Activated T-cell treated with anti-CD3 and anti-CD28 coated beads, Interleukin-2, amount 50 U/mL, for 4 hours (primary cell): ENCODE data around the gene GPR156. TPM values are rescaled to one million over a fixed set of nuclear protein-coding genes. Genes with fewer than 3 reads are reported as not detected.
A peak's percentile ranks its signal among the peaks of the same experiment; 100 is the strongest.

Experiments used
- ATAC-seq, 2 donors: fragments of 200-7000 bp; cut with Tn5 transposase; one replicate each; pipeline ENCODE4 v1.10.0; 2021
- DNase-seq: peaks from one replicate; pipeline ENCODE4 v3.0.0-alpha.2; 2020
- H3K27me3 Mint-ChIP-seq: one replicate; pipeline ENCODE4 v1.8.0; 2021; ENCODE audit warnings: low read depth, mixed read lengths
- H3K36me3 Mint-ChIP-seq: one replicate; pipeline ENCODE4 v1.8.0; 2022; ENCODE audit warnings: mixed read lengths; ENCODE audit not compliant: insufficient read depth
- H3K4me1 Mint-ChIP-seq: one replicate; pipeline ENCODE4 v1.8.0; 2021; ENCODE audit warnings: low read depth, mixed read lengths
- H3K4me3 Mint-ChIP-seq: one replicate; pipeline ENCODE4 v1.8.0; 2021; ENCODE audit warnings: mild to moderate bottlenecking, moderate library complexity, mixed read lengths
- H3K9me3 Mint-ChIP-seq: one replicate; pipeline ENCODE4 v1.8.0; 2021; ENCODE audit warnings: mixed read lengths
- total RNA-seq, 3 donors: library from RNA; stranded (reverse); gene quantifications; one replicate each; pipeline ENCODE4 v1.2.1, GENCODE V29; 2021

Gene GPR156
- total RNA-seq, 3 donors from 2014 or later, result 0.10 to 0.38 (median 0.16) TPM

DNA sequence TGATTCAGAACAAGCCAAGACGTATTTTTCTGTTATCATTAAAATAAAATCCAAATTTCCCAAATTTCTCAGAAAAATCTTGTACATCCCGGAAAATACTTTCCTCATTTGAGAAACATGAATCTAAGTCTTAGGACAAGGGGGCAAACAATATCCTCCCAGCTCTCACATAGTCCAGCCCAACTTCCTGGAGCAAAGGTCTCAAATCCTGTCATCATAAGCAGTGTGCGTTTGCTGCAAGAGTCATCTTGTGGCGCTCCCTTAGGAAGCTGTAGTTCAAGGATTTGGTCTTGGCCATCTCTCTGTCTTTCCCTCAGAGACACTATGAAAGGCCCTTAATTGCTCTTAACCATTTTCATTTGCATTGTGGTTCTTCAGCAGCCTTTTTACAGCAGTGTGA lies 133.2 kb downstream of the GPR156 start:
- H3K36me3 Mint-ChIP-seq, result peaks cover 7% of the 10 kb centered on the region
- no peak for ATAC-seq
- DNase-seq, result no peak
- peaks cover 7% of the 10 kb centered on the region for H3K4me1 Mint-ChIP-seq
- H3K27me3 Mint-ChIP-seq, result peaks cover 2% of the 10 kb centered on the region
- H3K9me3 Mint-ChIP-seq, result peaks cover 17% of the 10 kb centered on the region
- no peak overlapping the region for H3K4me3 Mint-ChIP-seq

- H3K27me3 Mint-ChIP-seq, result peaks cover 2% of the 10 kb centered on the region
- H3K4me3 Mint-ChIP-seq, result no peak overlapping the region
- ATAC-seq (no peak), DNase-seq (no peak)
- H3K9me3 Mint-ChIP-seq, result no peaks in the 10 kb centered on the region
- H3K36me3 Mint-ChIP-seq, result no peaks in the 10 kb centered on the region
- H3K4me1 Mint-ChIP-seq, result peaks cover 14% of the 10 kb centered on the region
Observed at GRCh38 chr3:120148187-120148949, 136.7 kb downstream of the GPR156 start.

GRCh38 chr3:120147072-120147871 lies 137.8 kb downstream of the GPR156 start:
- no peaks in the 10 kb centered on the region for H3K27me3 Mint-ChIP-seq
- peaks cover 14% of the 10 kb centered on the region for H3K4me1 Mint-ChIP-seq
- no peaks in the 10 kb centered on the region for H3K9me3 Mint-ChIP-seq
- ATAC-seq (peak in 1 of 2 donors; percentile 46), DNase-seq (peak; percentile 44)
- H3K4me3 Mint-ChIP-seq, result no peak overlapping the region
- H3K36me3 Mint-ChIP-seq, result no peaks in the 10 kb centered on the region

GRCh38 chr3:120145542-120146285 lies 139.3 kb downstream of the GPR156 start:
- no peaks in the 10 kb centered on the region for H3K36me3 Mint-ChIP-seq
- peak; percentile 93 to 95 for ATAC-seq
- DNase-seq, result no peak
- H3K4me1 Mint-ChIP-seq, result peaks cover 14% of the 10 kb centered on the region
- H3K4me3 Mint-ChIP-seq, result no peak overlapping the region
- no peaks in the 10 kb centered on the region for H3K9me3 Mint-ChIP-seq
- H3K27me3 Mint-ChIP-seq, result no peaks in the 10 kb centered on the region

DNA sequence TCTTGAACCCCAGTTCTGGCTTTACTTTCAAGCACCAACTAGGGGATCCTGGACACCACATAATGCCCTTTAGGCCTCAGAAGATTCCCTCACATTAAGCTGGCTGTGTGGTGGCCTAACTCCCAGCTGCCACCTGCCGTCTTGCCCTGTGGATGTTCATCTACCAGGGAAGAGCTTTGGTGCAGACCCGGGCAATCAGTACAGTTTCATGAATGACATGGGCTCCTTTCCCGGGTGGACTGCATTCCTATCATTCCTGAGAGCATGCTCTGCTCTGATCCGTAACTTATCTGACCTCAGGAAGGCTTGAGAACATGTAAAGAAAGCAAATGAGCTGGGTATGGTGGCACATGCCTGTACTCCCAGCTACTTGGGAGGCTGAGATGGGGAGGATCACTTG lies 140.8 kb downstream of the GPR156 start:
- ATAC-seq (no peak), DNase-seq (no peak)
- peaks cover 14% of the 10 kb centered on the region for H3K4me1 Mint-ChIP-seq
- H3K9me3 Mint-ChIP-seq, result no peaks in the 10 kb centered on the region
- H3K36me3 Mint-ChIP-seq, result no peaks in the 10 kb centered on the region
- no peak overlapping the region for H3K4me3 Mint-ChIP-seq
- no peaks in the 10 kb centered on the region for H3K27me3 Mint-ChIP-seq

GRCh38 chr3:120143676-120144075 lies 141.3 kb downstream of the GPR156 start:
- Mint-ChIP-seq H3K9me3 (no peaks in the 10 kb centered on the region), H3K4me3 (no peak overlapping the region), H3K36me3 (no peaks in the 10 kb centered on the region), H3K4me1 (peaks cover 14% of the 10 kb centered on the region), H3K27me3 (no peaks in the 10 kb centered on the region)
- DNase-seq (no peak), ATAC-seq (no peak)

DNA sequence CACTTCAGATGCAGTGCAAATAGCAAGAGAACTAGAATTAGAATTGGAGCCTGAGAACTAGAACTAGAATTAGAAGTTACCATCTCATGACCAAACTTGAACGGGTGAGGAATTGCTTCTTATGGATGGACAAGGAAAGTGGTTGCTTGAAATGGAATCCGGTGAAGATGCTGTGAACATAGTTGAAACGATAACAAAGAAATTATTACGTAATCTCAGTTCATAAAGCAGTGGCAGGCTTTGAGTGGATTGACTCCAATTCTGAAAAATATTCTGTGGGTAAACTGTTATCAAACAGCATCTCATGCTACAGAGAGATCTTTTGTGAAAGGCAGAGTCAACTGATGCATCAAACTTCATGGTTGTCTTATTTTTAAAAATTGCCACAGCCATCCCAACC lies 142.8 kb downstream of the GPR156 start:
- DNase-seq (no peak), ATAC-seq (no peak)
- Mint-ChIP-seq H3K4me3 (no peak overlapping the region), H3K27me3 (no peaks in the 10 kb centered on the region), H3K4me1 (peaks cover 10% of the 10 kb centered on the region), H3K9me3 (no peaks in the 10 kb centered on the region), H3K36me3 (no peaks in the 10 kb centered on the region)

GRCh38 chr3:120140098-120140742 lies 144.8 kb downstream of the GPR156 start:
- DNase-seq (no peak), ATAC-seq (no peak)
- H3K4me1 Mint-ChIP-seq, result peaks cover under 1% of the 10 kb centered on the region
- H3K27me3 Mint-ChIP-seq, result no peaks in the 10 kb centered on the region
- no peak overlapping the region for H3K4me3 Mint-ChIP-seq
- no peaks in the 10 kb centered on the region for H3K9me3 Mint-ChIP-seq
- H3K36me3 Mint-ChIP-seq, result no peaks in the 10 kb centered on the region

GRCh38 chr3:120139140-120139539 lies 145.9 kb downstream of the GPR156 start:
- Mint-ChIP-seq H3K4me3 (no peak overlapping the region), H3K9me3 (no peaks in the 10 kb centered on the region), H3K4me1 (no peaks in the 10 kb centered on the region), H3K36me3 (no peaks in the 10 kb centered on the region), H3K27me3 (no peaks in the 10 kb centered on the region)
- DNase-seq (no peak), ATAC-seq (no peak)

- Mint-ChIP-seq H3K36me3 (no peaks in the 10 kb centered on the region), H3K4me1 (no peaks in the 10 kb centered on the region), H3K27me3 (no peaks in the 10 kb centered on the region), H3K4me3 (no peak overlapping the region), H3K9me3 (no peaks in the 10 kb centered on the region)
- no peak for ATAC-seq
- no peak for DNase-seq
Observed at GRCh38 chr3:120137548-120137947, 147.5 kb downstream of the GPR156 start.

DNA sequence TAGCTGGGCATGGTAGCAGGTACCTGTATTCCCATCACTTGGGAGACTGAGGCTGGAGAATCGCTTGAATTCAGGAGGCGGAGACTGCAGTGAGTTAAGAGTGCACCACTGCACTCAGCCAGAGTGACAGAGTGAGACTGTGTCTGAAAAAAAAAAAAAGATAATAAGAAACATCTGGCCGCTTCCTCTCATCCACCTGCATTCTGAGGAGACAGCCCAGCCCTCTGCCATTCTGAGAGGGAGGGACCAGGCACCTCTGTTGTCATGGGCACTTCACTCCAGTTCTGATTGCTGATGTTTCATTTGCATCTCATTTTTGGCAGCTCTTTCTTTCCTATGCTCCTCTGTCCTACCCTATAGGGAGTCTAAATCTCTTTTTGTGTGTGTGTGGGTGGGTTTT lies 154.4 kb downstream of the GPR156 start:
- H3K4me1 Mint-ChIP-seq, result no peaks in the 10 kb centered on the region
- H3K36me3 Mint-ChIP-seq, result no peaks in the 10 kb centered on the region
- ATAC-seq, result no peak
- no peaks in the 10 kb centered on the region for H3K27me3 Mint-ChIP-seq
- H3K4me3 Mint-ChIP-seq, result no peak overlapping the region
- DNase-seq, result no peak
- no peaks in the 10 kb centered on the region for H3K9me3 Mint-ChIP-seq

GRCh38 chr3:120129718-120130513 lies 155.1 kb downstream of the GPR156 start:
- DNase-seq (no peak), ATAC-seq (no peak)
- H3K9me3 Mint-ChIP-seq, result no peaks in the 10 kb centered on the region
- no peak overlapping the region for H3K4me3 Mint-ChIP-seq
- H3K36me3 Mint-ChIP-seq, result no peaks in the 10 kb centered on the region
- no peaks in the 10 kb centered on the region for H3K4me1 Mint-ChIP-seq
- no peaks in the 10 kb centered on the region for H3K27me3 Mint-ChIP-seq

DNA sequence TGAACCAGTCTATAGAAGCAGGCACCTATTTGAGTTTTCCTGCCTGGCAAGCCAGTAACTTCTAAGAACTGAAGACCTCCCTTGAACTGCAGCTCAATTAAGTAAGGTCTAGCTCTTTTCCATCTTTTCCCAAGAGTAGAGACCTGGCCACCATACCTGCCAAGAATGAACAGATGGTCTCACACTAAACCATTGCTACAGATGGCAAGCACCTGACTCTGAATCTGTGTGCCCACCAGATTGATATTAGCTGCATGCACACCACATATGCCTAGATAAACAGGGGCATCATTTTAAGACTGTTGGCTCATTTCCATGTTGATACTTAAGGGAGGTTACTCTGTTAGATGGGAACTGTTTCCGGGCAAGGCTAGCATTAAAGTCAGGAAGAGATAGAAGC lies 156.0 kb downstream of the GPR156 start:
- H3K36me3 Mint-ChIP-seq, result no peaks in the 10 kb centered on the region
- H3K4me1 Mint-ChIP-seq, result no peaks in the 10 kb centered on the region
- ATAC-seq (no peak), DNase-seq (no peak)
- no peak overlapping the region for H3K4me3 Mint-ChIP-seq
- H3K27me3 Mint-ChIP-seq, result no peaks in the 10 kb centered on the region
- no peaks in the 10 kb centered on the region for H3K9me3 Mint-ChIP-seq
